ENCODE data around the gene ADGRG2.

GRCh38 chrX:19028560-19028959, 93.7 kb downstream of the ADGRG2 start:
- no peak for TF ChIP-seq CTCF (conservative IDR thresholded peaks at IDR 0.05 in 1 of 2, IDR thresholded peaks at IDR 0.05 in 1 of 2; ENCODE audit: low read depth in 1 of 2, low read length in 2 of 2)
- TF ChIP-seq EZH2 (IDR thresholded peaks at IDR 0.05; ENCODE audit: low read length, missing control alignments), result no peak

Data from fibroblast of lung (primary cell).